Measurements from ENCODE around the gene LRRK1. TPM values are rescaled to one million over a fixed set of nuclear protein-coding genes. Genes with fewer than 3 reads are reported as not detected.
"Not testable (repeated sequence)": the region's sequence is repeated elsewhere in the genome, so short reads cannot be mapped to it uniquely, and the experiment has no call there.

Gene LRRK1
- total RNA-seq, 1 donor from 2014 or later, result 2.3 TPM

DNA sequence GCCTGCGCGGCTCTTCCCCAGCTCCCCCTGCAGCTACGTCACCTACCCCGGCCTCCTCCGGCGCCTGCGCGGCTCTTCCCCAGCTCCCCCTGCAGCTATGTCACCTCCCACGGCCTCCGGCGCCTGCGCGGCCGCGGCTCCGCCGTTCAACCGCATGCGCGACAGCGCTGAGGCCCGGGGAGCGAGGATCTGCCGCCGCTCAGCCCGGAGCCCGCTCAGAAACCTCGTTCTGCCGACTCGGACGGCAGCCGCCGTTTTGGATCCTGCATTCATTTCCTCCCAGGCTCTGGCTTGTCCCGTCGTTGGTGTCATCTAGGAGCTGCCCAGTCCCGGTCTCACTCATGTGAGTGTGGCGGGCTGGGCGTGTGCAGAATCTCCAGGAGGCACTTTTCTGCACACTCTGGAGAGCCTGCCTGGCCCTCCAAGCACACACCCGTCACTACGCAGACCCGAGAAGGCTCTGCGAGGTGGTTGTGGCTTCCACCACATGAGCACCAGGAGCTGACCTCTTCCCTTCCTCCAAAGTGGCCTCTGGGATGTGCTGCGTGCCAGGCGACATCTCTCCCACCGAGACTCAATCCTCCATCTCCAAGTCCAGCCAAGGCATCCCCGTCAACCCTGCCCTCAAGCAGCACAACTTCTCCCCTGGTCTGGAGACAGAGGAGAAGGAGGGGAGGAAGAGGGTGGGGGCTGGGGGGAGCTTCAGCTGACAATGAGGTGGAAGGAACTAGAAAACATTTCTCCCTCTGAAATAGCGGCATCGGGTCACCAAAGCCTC is 167.4 kb downstream of the LRRK1 start:
- ATAC-seq (no peak), DNase-seq (ENCODE audit: low spot score) (no peak)

GRCh38 chr15:101087172-101087769 is 168.1 kb downstream of the LRRK1 start:
- DNase-seq (ENCODE audit: low spot score) (no peak), ATAC-seq (no peak)

DNA sequence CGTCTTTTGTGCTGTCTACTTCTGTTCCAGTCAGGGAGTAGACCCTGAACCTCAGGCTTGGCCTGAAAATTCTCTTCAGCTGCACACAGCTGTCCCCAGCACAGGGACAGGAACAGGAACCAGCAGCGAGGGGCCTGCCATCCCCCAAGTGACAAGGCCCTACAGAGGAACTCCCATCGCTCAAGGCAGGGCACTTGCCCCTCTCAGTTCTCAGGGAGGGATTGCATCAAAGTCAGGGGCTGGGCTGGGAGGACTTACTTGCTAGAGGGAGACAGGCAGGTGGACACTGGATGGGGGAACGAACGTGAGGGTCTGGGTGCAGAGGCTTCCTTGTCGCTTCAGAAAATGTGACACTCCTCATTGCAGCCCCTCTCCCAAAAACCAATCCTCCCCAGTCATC is 169.1 kb downstream of the LRRK1 start:
- no peak for DNase-seq (ENCODE audit: low spot score)
- ATAC-seq, result no peak

- peak; percentile 96 for ATAC-seq
- DNase-seq (ENCODE audit: low spot score), result peak; percentile 73
These were observed 169.8 kb downstream of the LRRK1 start for GRCh38 chr15:101088788-101089578.

GRCh38 chr15:101089579-101090427 is 170.6 kb downstream of the LRRK1 start:
- ATAC-seq (no peak), DNase-seq (ENCODE audit: low spot score) (no peak)

GRCh38 chr15:101090428-101090790 is 171.3 kb downstream of the LRRK1 start:
- DNase-seq (ENCODE audit: low spot score), result no peak

GRCh38 chr15:101091080-101092017 is 172.2 kb downstream of the LRRK1 start:
- ATAC-seq (peak; percentile 29), DNase-seq (ENCODE audit: low spot score) (no peak)

More at GRCh38 chr15:101090428-101090790, 171.3 kb downstream of the LRRK1 start:
- ATAC-seq, result no peak

- ATAC-seq, result no peak
- DNase-seq (ENCODE audit: low spot score), result no peak
These were observed 173.2 kb downstream of the LRRK1 start for GRCh38 chr15:101092156-101092866.

DNA sequence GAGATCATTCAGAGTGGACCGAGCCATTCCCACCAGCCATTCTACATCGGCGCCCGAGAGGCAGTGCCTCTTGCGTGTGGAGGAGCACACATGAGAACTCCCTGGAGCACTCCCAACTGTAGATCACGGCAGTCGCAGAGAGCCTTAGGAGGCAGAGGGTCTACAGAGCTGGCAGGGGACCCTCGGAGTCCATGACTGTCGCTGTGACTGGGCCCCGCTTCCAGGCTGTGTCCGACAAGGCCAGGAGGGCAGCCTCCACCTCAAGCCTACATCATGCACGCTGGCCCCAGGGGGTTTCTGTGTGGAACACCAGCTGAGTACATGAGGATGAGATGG is 173.7 kb downstream of the LRRK1 start:
- no peak for DNase-seq (ENCODE audit: low spot score)
- no peak for ATAC-seq

- DNase-seq (ENCODE audit: low spot score), result no peak
These were observed 174.8 kb downstream of the LRRK1 start for GRCh38 chr15:101093958-101094357.

GRCh38 chr15:101095796-101096406 is 176.7 kb downstream of the LRRK1 start:
- not testable (repeated sequence) for DNase-seq (ENCODE audit: low spot score); ATAC-seq

More at GRCh38 chr15:101093958-101094357, 174.8 kb downstream of the LRRK1 start:
- ATAC-seq, result no peak

DNA sequence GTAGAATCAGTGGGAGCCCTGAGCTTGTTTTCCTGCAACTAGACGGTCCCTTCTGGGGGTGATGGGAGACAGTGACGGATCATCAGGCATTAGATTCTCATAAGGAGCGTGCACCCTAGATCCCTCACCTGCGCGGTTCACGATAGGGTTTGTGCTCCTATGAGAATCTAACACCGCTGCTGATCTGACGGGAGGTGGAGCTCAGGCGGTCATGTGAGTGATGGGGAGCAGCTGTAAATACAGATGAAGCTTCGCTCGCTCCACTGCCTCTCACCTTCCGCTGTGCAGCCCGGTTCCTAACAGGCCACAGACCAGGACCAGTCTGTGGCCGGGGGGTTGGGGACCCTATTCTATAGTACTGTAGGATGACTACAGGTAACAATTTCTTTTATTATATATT is 178.0 kb downstream of the LRRK1 start:
- DNase-seq (ENCODE audit: low spot score) (no peak), ATAC-seq (no peak)

DNA sequence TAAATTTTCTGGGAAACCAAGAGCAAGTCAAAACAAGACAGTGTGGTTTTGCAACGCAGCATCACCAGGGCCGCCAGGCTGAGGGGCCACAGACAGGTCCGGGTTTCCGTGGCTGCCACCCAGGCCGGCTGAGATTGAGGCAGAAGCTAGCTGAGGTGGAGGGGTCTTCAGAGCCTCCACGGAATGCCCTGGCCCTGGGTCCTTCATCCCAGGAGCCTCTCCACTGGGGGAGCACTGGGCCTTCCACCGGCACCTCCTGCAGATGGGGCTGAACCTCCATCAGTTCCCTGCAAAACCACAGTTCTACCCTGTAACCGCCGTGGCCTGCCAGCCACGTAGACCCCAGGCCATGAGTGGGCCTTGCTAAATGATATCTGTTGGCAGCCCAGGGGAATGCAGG is 180.0 kb downstream of the LRRK1 start:
- DNase-seq (ENCODE audit: low spot score), result no peak

DNA sequence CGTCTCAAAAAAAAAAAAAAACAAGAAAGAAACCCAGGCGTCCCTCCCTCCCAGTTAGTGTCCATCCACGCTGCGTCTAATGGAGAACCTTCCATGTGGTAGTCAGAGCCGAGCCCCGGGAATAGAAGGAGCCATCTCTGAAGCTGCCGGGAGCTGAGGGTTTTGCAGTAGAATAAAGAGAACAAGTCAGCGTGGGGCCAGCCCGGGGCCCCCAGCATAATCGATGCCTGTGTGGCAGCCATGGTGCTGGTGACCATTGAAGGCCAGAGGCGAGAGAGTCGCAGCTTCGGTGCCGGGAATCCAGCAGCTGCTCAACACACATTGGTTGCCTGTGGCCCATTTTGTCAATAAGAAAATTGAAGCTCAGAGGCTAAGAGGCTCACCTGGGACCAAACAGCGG is 181.0 kb downstream of the LRRK1 start:
- DNase-seq (ENCODE audit: low spot score) (no peak), ATAC-seq (no peak)

More for the DNA sequence above, 180.0 kb downstream of the LRRK1 start:
- ATAC-seq, result no peak

DNA sequence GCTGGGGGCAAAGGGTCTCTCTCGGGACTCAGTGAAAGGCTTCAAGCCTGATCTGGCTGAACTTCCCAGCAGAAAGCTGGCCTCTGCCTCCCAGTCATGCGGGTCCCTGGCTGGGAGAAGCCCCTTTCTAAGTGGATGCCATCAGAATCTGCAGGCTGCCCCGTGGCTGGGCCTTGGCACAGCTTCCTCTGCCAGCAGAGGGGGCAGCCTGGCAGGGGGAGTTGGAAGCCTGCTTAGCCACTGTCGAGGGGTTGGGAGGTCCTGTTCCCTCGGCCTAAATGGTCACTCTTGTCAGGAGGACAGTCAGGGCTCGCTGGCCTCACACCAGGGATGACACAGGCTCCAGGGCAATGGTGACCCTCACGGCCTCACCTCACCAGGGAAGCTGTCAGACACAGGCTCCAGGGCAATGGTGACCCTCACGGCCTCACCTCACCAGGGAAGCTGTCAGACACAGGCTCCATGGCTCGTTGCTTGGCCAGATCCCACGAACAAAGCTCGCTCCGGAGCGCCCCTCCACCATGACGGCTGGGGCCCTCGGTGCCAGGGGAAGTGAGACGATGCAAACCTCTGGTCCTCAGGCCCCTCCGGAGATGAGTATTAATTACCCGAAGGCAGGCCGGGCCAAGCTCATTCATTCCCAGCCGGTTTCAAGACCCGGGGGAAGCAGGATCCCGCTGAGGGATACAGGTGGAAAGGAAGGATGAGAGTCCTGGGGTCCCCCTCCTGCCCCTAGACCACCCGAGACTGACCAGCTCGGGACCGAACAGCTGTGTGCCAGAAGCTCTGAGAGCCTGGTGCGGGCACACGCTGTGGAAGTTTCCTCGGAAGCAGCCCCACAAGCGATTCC is 181.7 kb downstream of the LRRK1 start:
- no peak for ATAC-seq

DNA sequence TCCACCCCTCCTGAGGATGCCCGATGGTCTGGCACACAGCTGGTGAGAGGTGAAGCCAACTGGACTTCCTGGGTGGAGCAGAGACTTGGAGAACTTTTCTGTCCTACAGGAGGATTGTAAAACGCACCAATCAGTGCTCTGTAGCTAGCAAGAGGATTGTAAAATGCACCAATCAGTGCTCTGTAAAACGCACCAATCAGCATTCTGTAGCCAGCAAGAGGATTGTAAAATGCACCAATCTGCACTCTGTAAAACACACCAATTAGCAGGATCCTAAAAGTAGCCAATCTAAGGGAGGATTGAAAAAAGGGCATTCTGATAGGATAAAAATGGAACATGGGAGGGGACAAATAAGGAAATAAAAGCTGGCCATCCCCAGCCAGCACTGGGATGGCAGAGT is 182.5 kb downstream of the LRRK1 start:
- ATAC-seq (no peak), DNase-seq (ENCODE audit: low spot score) (no peak)

More for the DNA sequence above, 181.7 kb downstream of the LRRK1 start:
- no peak for DNase-seq (ENCODE audit: low spot score)

DNA sequence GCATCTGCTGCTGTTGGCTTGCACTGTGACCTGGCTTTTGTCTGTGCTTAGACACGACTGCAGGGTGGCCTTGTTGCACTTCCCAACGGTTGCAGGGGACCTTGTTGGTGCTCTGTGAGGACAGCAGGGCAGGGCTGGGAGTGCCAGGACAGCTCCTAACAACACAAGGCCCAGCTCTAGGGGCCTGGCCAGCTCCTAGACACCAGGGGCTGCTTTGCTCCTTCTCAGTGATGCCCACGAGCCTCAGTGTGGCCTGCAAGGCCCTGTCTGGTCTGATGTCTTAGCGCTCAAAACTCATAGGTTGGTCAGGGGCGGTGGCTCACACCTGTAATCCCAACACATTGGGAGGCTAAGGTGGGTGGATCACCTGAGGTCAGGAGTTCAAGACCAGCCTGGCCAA is 183.6 kb downstream of the LRRK1 start:
- no peak for ATAC-seq
- DNase-seq (ENCODE audit: low spot score), result no peak

DNA sequence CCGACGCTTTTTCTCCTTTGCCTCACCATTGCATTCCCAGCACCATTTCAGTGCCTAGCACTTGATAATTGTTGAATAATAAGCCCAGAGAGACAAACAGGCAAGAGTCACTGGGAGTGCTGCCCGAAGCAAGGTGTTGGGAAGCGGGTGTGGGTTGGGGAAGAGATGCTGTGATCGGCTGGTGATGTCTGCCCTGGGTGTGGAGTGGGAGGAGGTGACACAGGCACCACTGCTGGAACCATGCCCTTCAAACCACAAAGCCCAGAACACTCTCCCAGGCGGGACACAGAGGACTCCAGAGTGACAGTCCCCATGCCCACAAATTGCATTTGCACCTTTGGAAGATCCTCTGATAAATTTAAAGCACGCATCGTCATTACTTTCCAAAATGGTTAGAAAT is 184.4 kb downstream of the LRRK1 start:
- ATAC-seq, result no peak
- DNase-seq (ENCODE audit: low spot score), result no peak
